ENCODE measurements around the gene PCLO.

Gene PCLO

GRCh38 chr7:83162402-83163256, at the start of gene PCLO:
PCLO (minus strand) TSS chr7:83162884; CDS start chr7:83162592, 292 bp downstream.
- DNase-seq (ENCODE audit: low read depth in 2 of 2) = peak; percentile 19 to 38

GRCh38 chr7:83211685-83212084, 49.0 kb upstream of the PCLO start:
- DNase-seq (ENCODE audit: low read depth in 2 of 2) = no peak

- DNase-seq (ENCODE audit: low read depth in 2 of 2) = no peak
These were observed 47.8 kb upstream of the PCLO start for GRCh38 chr7:83210479-83210878.

- no peak for DNase-seq (ENCODE audit: low read depth in 2 of 2)
These were observed 42.0 kb upstream of the PCLO start for GRCh38 chr7:83204715-83205114.

- DNase-seq (ENCODE audit: low read depth in 2 of 2) = no peak
These were observed 38.7 kb upstream of the PCLO start for GRCh38 chr7:83201355-83201754.

GRCh38 chr7:83190659-83191389, 28.1 kb upstream of the PCLO start:
- DNase-seq (ENCODE audit: low read depth in 2 of 2) = no peak

GRCh38 chr7:83178796-83179195, 16.1 kb upstream of the PCLO start:
- no peak for DNase-seq (ENCODE audit: low read depth in 2 of 2)

- no peak for DNase-seq (ENCODE audit: low read depth in 2 of 2)
These were observed 15.4 kb upstream of the PCLO start for GRCh38 chr7:83178066-83178465.

- no peak for DNase-seq (ENCODE audit: low read depth in 2 of 2)
These were observed 11.0 kb upstream of the PCLO start for GRCh38 chr7:83173664-83174063.

- no peak for DNase-seq (ENCODE audit: low read depth in 2 of 2)
These were observed 4.1 kb upstream of the PCLO start for GRCh38 chr7:83166781-83167180.

GRCh38 chr7:83161899-83162401, 734 bp downstream of the PCLO start:
- no peak for DNase-seq (ENCODE audit: low read depth in 2 of 2)

GRCh38 chr7:83161186-83161585, 1.5 kb downstream of the PCLO start:
- DNase-seq (ENCODE audit: low read depth in 2 of 2) = no peak

GRCh38 chr7:83159731-83160130, 3.0 kb downstream of the PCLO start:
- DNase-seq (ENCODE audit: low read depth in 2 of 2) = no peak

GRCh38 chr7:83156006-83156405, 6.7 kb downstream of the PCLO start:
- no peak for DNase-seq (ENCODE audit: low read depth in 2 of 2)

GRCh38 chr7:83155407-83155806, 7.3 kb downstream of the PCLO start:
- DNase-seq (ENCODE audit: low read depth in 2 of 2) = no peak

- DNase-seq (ENCODE audit: low read depth in 2 of 2) = no peak
These were observed 9.3 kb downstream of the PCLO start for GRCh38 chr7:83153419-83153818.

- no peak for DNase-seq (ENCODE audit: low read depth in 2 of 2)
These were observed 12.4 kb downstream of the PCLO start for GRCh38 chr7:83150310-83150709.

GRCh38 chr7:83149466-83149865, 13.2 kb downstream of the PCLO start:
- no peak for DNase-seq (ENCODE audit: low read depth in 2 of 2)

GRCh38 chr7:83148776-83149175, 13.9 kb downstream of the PCLO start:
- no peak for DNase-seq (ENCODE audit: low read depth in 2 of 2)

GRCh38 chr7:83143107-83143506, 19.6 kb downstream of the PCLO start:
- DNase-seq (ENCODE audit: low read depth in 2 of 2) = no peak

GRCh38 chr7:83142365-83142764, 20.3 kb downstream of the PCLO start:
- DNase-seq (ENCODE audit: low read depth in 2 of 2) = no peak

GRCh38 chr7:83141927-83142326, 20.8 kb downstream of the PCLO start:
- DNase-seq (ENCODE audit: low read depth in 2 of 2) = no peak
